ENCODE results near the gene FAM107B. TPM values are rescaled to one million over a fixed set of nuclear protein-coding genes. Genes with fewer than 3 reads are reported as not detected.

The FAM107B gene
- total RNA-seq, 1 donor from 2014 or later, result 50.9 TPM

DNA sequence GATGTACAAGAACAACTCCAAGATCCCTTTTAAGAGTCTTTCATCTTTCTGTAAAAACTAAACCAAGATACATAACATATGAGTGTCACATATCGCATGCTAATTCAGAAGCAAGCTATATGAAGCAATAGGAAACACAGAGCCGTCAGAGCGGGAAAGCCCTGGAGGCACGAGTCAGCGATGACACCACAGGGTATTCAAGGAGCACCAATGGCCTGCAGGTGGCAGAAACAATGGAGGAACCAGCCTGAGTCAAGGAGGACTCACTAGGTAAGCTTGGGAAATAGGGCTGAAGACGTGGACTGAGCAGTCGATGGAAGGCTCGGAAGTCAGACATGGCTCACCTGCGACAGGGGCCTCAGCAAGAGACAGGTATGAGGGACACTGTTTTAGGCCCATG is 214.4 kb downstream of the FAM107B start:
- Mint-ChIP-seq H3K27ac (peak overlapping the region; percentile 14), H3K9me3 (no peaks in the 10 kb centered on the region), H3K4me1 (ENCODE audit: unreplicated experiment) (peaks cover 50% of the 10 kb centered on the region), H3K27me3 (no peaks in the 10 kb centered on the region), H3K4me3 (no peak overlapping the region), H3K36me3 (peaks cover 7% of the 10 kb centered on the region)
- TF ChIP-seq, protein P1, sequence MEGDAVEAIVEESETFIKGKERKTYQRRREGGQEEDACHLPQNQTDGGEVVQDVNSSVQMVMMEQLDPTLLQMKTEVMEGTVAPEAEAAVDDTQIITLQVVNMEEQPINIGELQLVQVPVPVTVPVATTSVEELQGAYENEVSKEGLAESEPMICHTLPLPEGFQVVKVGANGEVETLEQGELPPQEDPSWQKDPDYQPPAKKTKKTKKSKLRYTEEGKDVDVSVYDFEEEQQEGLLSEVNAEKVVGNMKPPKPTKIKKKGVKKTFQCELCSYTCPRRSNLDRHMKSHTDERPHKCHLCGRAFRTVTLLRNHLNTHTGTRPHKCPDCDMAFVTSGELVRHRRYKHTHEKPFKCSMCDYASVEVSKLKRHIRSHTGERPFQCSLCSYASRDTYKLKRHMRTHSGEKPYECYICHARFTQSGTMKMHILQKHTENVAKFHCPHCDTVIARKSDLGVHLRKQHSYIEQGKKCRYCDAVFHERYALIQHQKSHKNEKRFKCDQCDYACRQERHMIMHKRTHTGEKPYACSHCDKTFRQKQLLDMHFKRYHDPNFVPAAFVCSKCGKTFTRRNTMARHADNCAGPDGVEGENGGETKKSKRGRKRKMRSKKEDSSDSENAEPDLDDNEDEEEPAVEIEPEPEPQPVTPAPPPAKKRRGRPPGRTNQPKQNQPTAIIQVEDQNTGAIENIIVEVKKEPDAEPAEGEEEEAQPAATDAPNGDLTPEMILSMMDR (conservative IDR thresholded peaks at IDR 0.05), result peak; percentile 51
- DNase-seq (ENCODE audit: extremely low spot score, unreplicated experiment), result no peak

DNA sequence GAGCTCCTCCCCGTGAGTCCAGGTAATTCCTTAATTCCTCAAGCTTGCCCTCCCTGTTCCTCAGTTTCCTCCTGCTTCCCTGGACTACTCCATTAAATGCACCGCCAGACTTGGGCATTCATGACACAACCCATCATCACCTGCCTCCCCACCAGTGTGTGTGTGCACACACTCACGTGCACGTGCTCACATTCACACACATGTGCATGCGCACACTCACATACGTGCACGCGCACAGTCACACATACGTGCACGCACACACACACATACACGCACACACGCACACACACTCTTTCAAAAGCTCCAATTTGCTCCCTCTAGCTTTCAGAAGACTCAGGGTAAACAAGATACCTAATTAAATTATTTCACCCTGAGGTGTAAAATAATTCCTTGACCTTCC is 216.7 kb downstream of the FAM107B start:
- peaks cover 55% of the 10 kb centered on the region for H3K4me1 Mint-ChIP-seq (ENCODE audit: unreplicated experiment)

DNA sequence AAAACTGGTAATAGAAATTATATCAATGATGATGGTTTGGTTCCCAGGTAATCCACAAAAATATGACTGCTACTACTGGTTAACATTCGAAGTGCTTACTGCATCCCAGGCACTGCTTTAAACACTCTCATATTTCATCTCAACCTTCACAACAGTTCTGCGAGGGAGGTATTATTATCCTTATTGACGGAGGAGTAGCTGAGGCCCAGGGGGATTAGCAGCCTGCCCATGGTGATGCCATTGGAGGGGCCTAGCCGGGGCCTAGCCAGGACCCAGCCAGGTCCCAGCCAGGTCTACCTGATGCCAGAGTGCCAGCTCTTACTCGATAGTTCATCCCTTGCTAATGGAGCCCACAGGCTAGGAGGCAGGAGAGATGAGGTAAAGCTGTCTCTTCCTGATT is 217.1 kb downstream of the FAM107B start:
- DNase-seq (ENCODE audit: extremely low spot score, unreplicated experiment), result no peak
- no peaks in the 10 kb centered on the region for H3K9me3 Mint-ChIP-seq
- no peaks in the 10 kb centered on the region for H3K27me3 Mint-ChIP-seq
- H3K4me3 Mint-ChIP-seq, result no peak overlapping the region
- H3K27ac Mint-ChIP-seq, result peak overlapping the region; percentile 94
- H3K36me3 Mint-ChIP-seq, result peaks cover 4% of the 10 kb centered on the region
- TF ChIP-seq, protein P1 (conservative IDR thresholded peaks at IDR 0.05), result no peak
- H3K4me1 Mint-ChIP-seq (ENCODE audit: unreplicated experiment), result peaks cover 52% of the 10 kb centered on the region

More for the DNA sequence above, 216.7 kb downstream of the FAM107B start:
- H3K36me3 Mint-ChIP-seq, result peaks cover 4% of the 10 kb centered on the region
- H3K27me3 Mint-ChIP-seq, result no peaks in the 10 kb centered on the region
- H3K4me3 Mint-ChIP-seq, result peak overlapping the region; percentile 34
- DNase-seq (ENCODE audit: extremely low spot score, unreplicated experiment), result no peak
- no peaks in the 10 kb centered on the region for H3K9me3 Mint-ChIP-seq
- TF ChIP-seq, protein P1 (conservative IDR thresholded peaks at IDR 0.05), result no peak
- H3K27ac Mint-ChIP-seq, result peak overlapping the region; percentile 38

DNA sequence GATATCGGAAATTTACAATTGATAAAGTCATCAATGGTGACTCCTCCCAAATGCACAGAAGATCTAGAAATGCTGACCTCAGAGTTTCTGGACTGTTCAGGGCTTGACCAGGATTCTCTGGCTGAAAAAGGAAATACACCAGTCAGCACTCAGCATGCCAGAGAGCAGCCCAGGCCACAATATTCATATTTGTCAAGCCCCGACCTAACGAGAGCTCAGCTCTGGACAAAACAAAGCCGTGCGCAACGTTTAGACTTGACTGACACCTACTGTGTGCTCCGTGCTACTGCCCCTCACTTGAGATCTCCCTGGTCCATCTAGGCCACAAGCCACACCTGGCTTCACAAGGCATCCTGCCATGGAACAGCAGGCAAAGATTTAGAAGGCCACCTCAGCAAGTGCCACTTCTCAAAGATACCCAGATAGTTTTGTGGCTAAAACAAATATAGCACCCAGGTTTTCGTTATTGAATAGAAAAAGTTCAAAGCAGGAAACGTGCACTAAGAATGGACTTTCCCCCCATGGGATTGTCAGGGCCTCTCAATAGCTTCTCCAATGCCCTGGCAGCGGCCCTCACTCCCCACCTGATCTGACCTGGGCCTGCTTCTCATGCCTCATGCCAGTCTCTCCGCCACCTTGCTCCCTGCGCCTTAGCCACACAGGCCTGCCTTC is 218.3 kb downstream of the FAM107B start:
- no peak for DNase-seq (ENCODE audit: extremely low spot score, unreplicated experiment)
- Mint-ChIP-seq H3K4me1 (ENCODE audit: unreplicated experiment) (peaks cover 49% of the 10 kb centered on the region), H3K27me3 (no peaks in the 10 kb centered on the region), H3K36me3 (peaks cover 8% of the 10 kb centered on the region), H3K4me3 (peak overlapping the region; percentile 76), H3K9me3 (no peaks in the 10 kb centered on the region), H3K27ac (peak overlapping the region; percentile 94)
- TF ChIP-seq, protein P1 (conservative IDR thresholded peaks at IDR 0.05), result peak; percentile 44

DNA sequence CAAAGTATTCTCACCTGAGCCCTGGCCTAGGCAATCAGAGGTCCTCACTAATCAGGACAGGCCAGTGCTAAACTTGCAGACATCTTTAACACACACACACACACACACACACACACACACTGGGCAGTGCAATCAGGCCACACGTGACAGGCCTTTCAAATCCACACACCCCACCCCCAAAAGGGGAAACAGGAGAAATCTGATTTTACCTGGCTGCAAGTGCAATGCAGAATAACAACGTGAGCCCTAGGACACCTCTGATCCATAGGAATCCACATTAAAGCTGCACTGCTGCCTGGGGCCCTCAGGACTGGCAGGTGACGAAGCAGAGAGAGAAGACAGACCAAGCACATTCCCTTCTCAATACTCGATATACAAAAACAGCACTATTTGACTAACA is 218.9 kb downstream of the FAM107B start:
- Mint-ChIP-seq H3K4me1 (ENCODE audit: unreplicated experiment) (peaks cover 51% of the 10 kb centered on the region), H3K36me3 (peaks cover 3% of the 10 kb centered on the region), H3K9me3 (no peaks in the 10 kb centered on the region), H3K4me3 (peak overlapping the region; percentile 76), H3K27me3 (no peaks in the 10 kb centered on the region), H3K27ac (peak overlapping the region; percentile 94)
- no peak for DNase-seq (ENCODE audit: extremely low spot score, unreplicated experiment)
- TF ChIP-seq, protein P1 (conservative IDR thresholded peaks at IDR 0.05), result no peak

All from type B pancreatic cell (in vitro differentiated cells).